ENCODE results near the gene GORASP1.
A peak's percentile ranks its signal among the peaks of the same experiment; 100 is the strongest.

GRCh38 chr3:39150803-39151631, 43.6 kb upstream of the GORASP1 start:
- TF ChIP-seq, protein P1, sequence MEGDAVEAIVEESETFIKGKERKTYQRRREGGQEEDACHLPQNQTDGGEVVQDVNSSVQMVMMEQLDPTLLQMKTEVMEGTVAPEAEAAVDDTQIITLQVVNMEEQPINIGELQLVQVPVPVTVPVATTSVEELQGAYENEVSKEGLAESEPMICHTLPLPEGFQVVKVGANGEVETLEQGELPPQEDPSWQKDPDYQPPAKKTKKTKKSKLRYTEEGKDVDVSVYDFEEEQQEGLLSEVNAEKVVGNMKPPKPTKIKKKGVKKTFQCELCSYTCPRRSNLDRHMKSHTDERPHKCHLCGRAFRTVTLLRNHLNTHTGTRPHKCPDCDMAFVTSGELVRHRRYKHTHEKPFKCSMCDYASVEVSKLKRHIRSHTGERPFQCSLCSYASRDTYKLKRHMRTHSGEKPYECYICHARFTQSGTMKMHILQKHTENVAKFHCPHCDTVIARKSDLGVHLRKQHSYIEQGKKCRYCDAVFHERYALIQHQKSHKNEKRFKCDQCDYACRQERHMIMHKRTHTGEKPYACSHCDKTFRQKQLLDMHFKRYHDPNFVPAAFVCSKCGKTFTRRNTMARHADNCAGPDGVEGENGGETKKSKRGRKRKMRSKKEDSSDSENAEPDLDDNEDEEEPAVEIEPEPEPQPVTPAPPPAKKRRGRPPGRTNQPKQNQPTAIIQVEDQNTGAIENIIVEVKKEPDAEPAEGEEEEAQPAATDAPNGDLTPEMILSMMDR (IDR thresholded peaks at IDR 0.05 in 4 of 5, conservative IDR thresholded peaks at IDR 0.05 in 1 of 5): no peak
- TF ChIP-seq POLR2A (IDR thresholded peaks at IDR 0.05): peak in 1 of 2 donors; percentile 44

Measured in gastrocnemius medialis (tissue), 4 donors.